Measurements from ENCODE around the gene CALML6. TPM values are rescaled to one million over a fixed set of nuclear protein-coding genes. Genes with fewer than 3 reads are reported as not detected.
"Not testable (repeated sequence)": the region's sequence is repeated elsewhere in the genome, so short reads cannot be mapped to it uniquely, and the experiment has no call there.

Gene CALML6
- total RNA-seq, 1 experiment from 2014 or later, result 1.7 TPM

DNA sequence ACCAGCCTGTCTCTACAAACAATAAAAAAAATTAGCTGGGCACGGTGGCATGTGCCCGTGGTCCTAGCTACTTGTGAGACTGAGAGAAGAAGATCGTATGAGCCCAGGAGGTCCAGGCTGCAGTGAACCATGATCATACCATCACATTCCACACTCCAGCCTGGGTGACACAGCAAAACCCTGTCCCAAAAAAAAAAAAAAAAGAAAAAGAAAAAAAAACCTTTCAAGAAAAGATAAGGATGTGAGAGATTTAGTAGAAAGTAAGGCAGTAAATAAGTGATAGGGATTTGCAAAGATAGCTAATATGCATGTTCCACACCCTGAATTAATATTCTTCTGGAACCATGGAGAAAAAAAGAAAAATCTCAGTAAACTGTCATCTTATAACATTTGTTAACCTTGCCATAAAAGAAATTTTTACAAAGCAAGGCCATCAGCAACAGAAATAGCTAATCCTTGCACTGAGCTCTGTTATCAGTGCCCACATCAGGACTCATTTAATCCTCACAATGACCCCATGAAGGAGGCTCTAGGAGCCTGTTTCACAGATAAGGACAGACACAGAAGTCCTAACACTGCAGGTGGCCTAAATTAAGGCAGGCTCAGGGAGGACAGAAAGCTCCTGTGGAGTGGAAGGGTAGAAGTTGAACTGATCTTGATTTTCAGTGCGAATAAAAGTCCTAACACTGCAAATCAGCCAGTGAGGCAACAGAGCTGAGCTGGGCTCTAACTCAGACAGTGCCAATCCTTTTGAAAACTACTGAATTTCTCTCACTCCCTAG, 31.8 kb upstream of the CALML6 start:
- H3K23ac ChIP-seq (ENCODE audit: insufficient read length, low read depth, low read length), result no peak overlapping the region
- no peak overlapping the region for H4K5ac ChIP-seq (ENCODE audit: insufficient read length, low read depth, low read length)
- no peak overlapping the region for H2AK5ac ChIP-seq (ENCODE audit: insufficient read length, low read length)
- TF ChIP-seq, protein P1, sequence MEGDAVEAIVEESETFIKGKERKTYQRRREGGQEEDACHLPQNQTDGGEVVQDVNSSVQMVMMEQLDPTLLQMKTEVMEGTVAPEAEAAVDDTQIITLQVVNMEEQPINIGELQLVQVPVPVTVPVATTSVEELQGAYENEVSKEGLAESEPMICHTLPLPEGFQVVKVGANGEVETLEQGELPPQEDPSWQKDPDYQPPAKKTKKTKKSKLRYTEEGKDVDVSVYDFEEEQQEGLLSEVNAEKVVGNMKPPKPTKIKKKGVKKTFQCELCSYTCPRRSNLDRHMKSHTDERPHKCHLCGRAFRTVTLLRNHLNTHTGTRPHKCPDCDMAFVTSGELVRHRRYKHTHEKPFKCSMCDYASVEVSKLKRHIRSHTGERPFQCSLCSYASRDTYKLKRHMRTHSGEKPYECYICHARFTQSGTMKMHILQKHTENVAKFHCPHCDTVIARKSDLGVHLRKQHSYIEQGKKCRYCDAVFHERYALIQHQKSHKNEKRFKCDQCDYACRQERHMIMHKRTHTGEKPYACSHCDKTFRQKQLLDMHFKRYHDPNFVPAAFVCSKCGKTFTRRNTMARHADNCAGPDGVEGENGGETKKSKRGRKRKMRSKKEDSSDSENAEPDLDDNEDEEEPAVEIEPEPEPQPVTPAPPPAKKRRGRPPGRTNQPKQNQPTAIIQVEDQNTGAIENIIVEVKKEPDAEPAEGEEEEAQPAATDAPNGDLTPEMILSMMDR (conservative IDR thresholded peaks at IDR 0.05), result no peak
- peaks cover 73% of the 10 kb centered on the region for H3K79me2 ChIP-seq (ENCODE audit: insufficient read depth, low read length)
- H3K56ac ChIP-seq (ENCODE audit: insufficient read length, low read depth, low read length), result no peak overlapping the region
- H3K36me3 Mint-ChIP-seq (ENCODE audit: insufficient read depth in 1 of 3, low read depth in 3 of 3), result peaks cover 25 to 27% (median 25%) of the 10 kb centered on the region in 3 experiments; a peak in 6 of 7 replicates
- H3K27me3 ChIP-seq (ENCODE audit: insufficient read depth, low read length), result no peaks in the 10 kb centered on the region
- no peak for DNase-seq
- no peak overlapping the region for H3K4ac ChIP-seq (ENCODE audit: low read depth, low read length)
- peaks cover 38 to 48% of the 10 kb centered on the region in 2 experiments for H3K4me1 Mint-ChIP-seq
- no peak overlapping the region for H2BK5ac ChIP-seq (ENCODE audit: insufficient read length, low read length)
- no peak overlapping the region for H3K9ac ChIP-seq (ENCODE audit: extremely low read depth, insufficient read length, low read length)
- H3K9me3 Mint-ChIP-seq, result peaks cover 0 to 5% of the 10 kb centered on the region in 2 experiments; a peak in 1 of 5 replicates
- H3K23me2 ChIP-seq (ENCODE audit: insufficient read length, low read depth, low read length, poor library complexity, severe bottlenecking), result no peaks in the 10 kb centered on the region
- no peak overlapping the region for H3T11ph ChIP-seq (ENCODE audit: low read length)
- no peaks in the 10 kb centered on the region for H3K79me1 ChIP-seq (ENCODE audit: insufficient read depth, low read depth, low read length, poor library complexity, severe bottlenecking)
- no peak overlapping the region for H3K4me3 Mint-ChIP-seq
- no peak overlapping the region for H3K4me2 ChIP-seq (ENCODE audit: insufficient read depth, insufficient read length, low read length)
- H3K27ac ChIP-seq (ENCODE audit: insufficient read length, low read depth, low read length), result no peak overlapping the region
- peaks cover 3% of the 10 kb centered on the region for H4K20me1 ChIP-seq (ENCODE audit: control insufficient read depth, insufficient read depth, insufficient read length)
- H2BK20ac ChIP-seq (ENCODE audit: low read depth, low read length, poor library complexity, severe bottlenecking), result no peak overlapping the region
- peak overlapping the region; percentile 35 to 81 (median 70); a peak in 5 of 7 replicates for H3K27ac Mint-ChIP-seq
- no peaks in the 10 kb centered on the region for H3K27me3 Mint-ChIP-seq (ENCODE audit: low read depth)
- WGBS (ENCODE audit: extremely low coverage, insufficient read length, low lambda C conversion rate), result no CpG with 5 or more reads among the region's 4 CpGs
- H2AFZ ChIP-seq (ENCODE audit: low read length), result no peak overlapping the region
- H4K8ac ChIP-seq (replicated peaks; ENCODE audit: insufficient read length, low read depth, low read length), result no peak overlapping the region
- H2BK12ac ChIP-seq (ENCODE audit: insufficient read length, low read depth, low read length), result no peak overlapping the region
- no peak overlapping the region for H2BK120ac ChIP-seq (ENCODE audit: low read depth, low read length, poor library complexity, severe bottlenecking)
- H2BK15ac ChIP-seq (ENCODE audit: low read depth, low read length), result no peak overlapping the region
- no peak overlapping the region for H3K14ac ChIP-seq (ENCODE audit: insufficient read depth, low read length)
- H3K18ac ChIP-seq (ENCODE audit: insufficient read length, low read depth, low read length), result no peak overlapping the region
- H3K9me3 ChIP-seq (ENCODE audit: control insufficient read depth, low read depth, low read length), result no peaks in the 10 kb centered on the region
- no peaks in the 10 kb centered on the region; the same call in 1 of the 2 replicates for H3K4me1 ChIP-seq (ENCODE audit: insufficient read depth, low read length)
- H4K91ac ChIP-seq (ENCODE audit: insufficient read length, low read depth, low read length), result no peak overlapping the region

DNA sequence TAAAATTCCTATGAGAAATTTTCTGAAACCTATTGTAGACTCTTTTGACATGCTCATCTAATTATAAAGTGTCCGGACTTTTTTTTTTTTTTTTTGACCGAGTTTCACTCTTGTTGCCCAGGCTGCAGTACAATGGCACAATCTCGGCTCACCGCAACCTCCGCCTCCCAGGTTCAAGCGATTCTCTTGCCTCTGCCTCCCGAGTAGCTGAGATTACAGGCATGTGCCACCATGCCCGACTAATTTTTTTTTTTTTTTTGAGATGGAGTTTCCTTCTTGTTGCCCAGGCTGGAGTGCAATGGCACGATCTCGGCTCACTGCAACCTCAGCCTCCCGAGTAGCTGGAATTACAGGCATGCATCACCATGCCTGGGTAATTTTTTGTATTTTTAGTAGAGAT, 31.2 kb upstream of the CALML6 start:
- H2BK5ac ChIP-seq (ENCODE audit: insufficient read length, low read length); H3K56ac ChIP-seq (ENCODE audit: insufficient read length, low read depth, low read length); H2BK120ac ChIP-seq (ENCODE audit: low read depth, low read length, poor library complexity, severe bottlenecking); H3K23ac ChIP-seq (ENCODE audit: insufficient read length, low read depth, low read length); H3K27me3 ChIP-seq (ENCODE audit: insufficient read depth, low read length); H3K9me3 Mint-ChIP-seq; H3T11ph ChIP-seq (ENCODE audit: low read length); H3K14ac ChIP-seq (ENCODE audit: insufficient read depth, low read length); H3K4me1 ChIP-seq (ENCODE audit: insufficient read depth, low read length); H2AK5ac ChIP-seq (ENCODE audit: insufficient read length, low read length); H3K79me1 ChIP-seq (ENCODE audit: insufficient read depth, low read depth, low read length, poor library complexity, severe bottlenecking); H2BK12ac ChIP-seq (ENCODE audit: insufficient read length, low read depth, low read length); DNase-seq; H3K9ac ChIP-seq (ENCODE audit: extremely low read depth, insufficient read length, low read length); H3K4ac ChIP-seq (ENCODE audit: low read depth, low read length); H2AFZ ChIP-seq (ENCODE audit: low read length); H4K91ac ChIP-seq (ENCODE audit: insufficient read length, low read depth, low read length); H4K8ac ChIP-seq (replicated peaks; ENCODE audit: insufficient read length, low read depth, low read length); H3K27ac ChIP-seq (ENCODE audit: insufficient read length, low read depth, low read length); H2BK20ac ChIP-seq (ENCODE audit: low read depth, low read length, poor library complexity, severe bottlenecking); H3K27me3 Mint-ChIP-seq (ENCODE audit: low read depth); H3K4me2 ChIP-seq (ENCODE audit: insufficient read depth, insufficient read length, low read length); H3K18ac ChIP-seq (ENCODE audit: insufficient read length, low read depth, low read length); H3K4me3 Mint-ChIP-seq; H3K9me3 ChIP-seq (ENCODE audit: control insufficient read depth, low read depth, low read length); H4K5ac ChIP-seq (ENCODE audit: insufficient read length, low read depth, low read length); H4K20me1 ChIP-seq (ENCODE audit: control insufficient read depth, insufficient read depth, insufficient read length); H2BK15ac ChIP-seq (ENCODE audit: low read depth, low read length); H3K23me2 ChIP-seq (ENCODE audit: insufficient read length, low read depth, low read length, poor library complexity, severe bottlenecking): not testable (repeated sequence)
- Mint-ChIP-seq H3K27ac (peak overlapping the region; percentile 35 to 81 (median 70); a peak in 3 of 7 replicates), H3K4me1 (peaks cover 38 to 48% of the 10 kb centered on the region in 2 experiments), H3K36me3 (ENCODE audit: insufficient read depth in 1 of 3, low read depth in 3 of 3) (peaks cover 19 to 21% (median 20%) of the 10 kb centered on the region in 3 experiments; a peak in 6 of 7 replicates)
- H3K79me2 ChIP-seq (ENCODE audit: insufficient read depth, low read length), result peaks cover 73% of the 10 kb centered on the region
- no CpG with 5 or more reads among the region's 11 CpGs for WGBS (ENCODE audit: extremely low coverage, insufficient read length, low lambda C conversion rate)

All from H9 (cell line).